ENCODE results near the gene RUVBL2.

RUVBL2 gene

GRCh38 chr19:48964205-48965039 is 29.3 kb upstream of the RUVBL2 start:
- no peak for DNase-seq (ENCODE audit: low spot score)

GRCh38 chr19:48965040-48965805 is 28.5 kb upstream of the RUVBL2 start, which contains the start of gene FTL:
Gene FTL, plus strand, starts transcription at chr19:48965309. Its CDS starts 199 bp downstream, at chr19:48965508.
- DNase-seq (ENCODE audit: low spot score), result peak; percentile 97

DNA sequence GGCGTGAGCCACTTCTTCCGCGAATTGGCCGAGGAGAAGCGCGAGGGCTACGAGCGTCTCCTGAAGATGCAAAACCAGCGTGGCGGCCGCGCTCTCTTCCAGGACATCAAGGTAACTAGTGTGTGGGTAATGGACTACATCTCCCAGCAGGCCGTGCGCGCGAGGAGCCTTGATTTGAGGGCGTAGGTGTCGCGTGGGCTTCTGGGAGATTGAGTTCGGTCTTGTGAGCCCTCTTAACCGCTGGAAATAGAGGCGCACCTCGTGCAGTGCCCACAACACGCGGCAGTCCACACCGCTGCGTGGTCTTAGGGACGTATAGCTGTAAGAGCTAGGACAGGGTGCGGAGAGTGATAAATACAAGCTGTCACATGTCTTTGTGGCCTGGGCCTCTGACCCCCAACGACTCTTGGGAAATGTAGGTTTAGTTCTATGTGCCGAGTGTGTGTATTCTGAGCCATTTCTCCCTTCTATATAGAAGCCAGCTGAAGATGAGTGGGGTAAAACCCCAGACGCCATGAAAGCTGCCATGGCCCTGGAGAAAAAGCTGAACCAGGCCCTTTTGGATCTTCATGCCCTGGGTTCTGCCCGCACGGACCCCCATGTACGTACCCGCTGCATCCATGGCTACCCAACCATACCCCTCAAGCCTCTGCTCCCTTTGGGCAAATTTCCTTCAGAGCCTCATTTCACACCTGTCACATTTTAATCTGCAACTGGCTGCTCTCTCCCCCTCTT is 27.7 kb upstream of the RUVBL2 start:
- DNase-seq (ENCODE audit: low spot score), result peak; percentile 95

- peak; percentile 42 for DNase-seq (ENCODE audit: low spot score)
Observed at GRCh38 chr19:48966541-48967345, 26.9 kb upstream of the RUVBL2 start.

GRCh38 chr19:48967346-48968178 is 26.1 kb upstream of the RUVBL2 start:
- peak; percentile 49 for DNase-seq (ENCODE audit: low spot score)

- DNase-seq (ENCODE audit: low spot score), result no peak
Observed at GRCh38 chr19:48968179-48968661, 25.5 kb upstream of the RUVBL2 start.

GRCh38 chr19:48968813-48969218 is 24.9 kb upstream of the RUVBL2 start:
- no peak for DNase-seq (ENCODE audit: low spot score)

- peak; percentile 98 for DNase-seq (ENCODE audit: low spot score)
Observed at GRCh38 chr19:48969276-48970138, 24.2 kb upstream of the RUVBL2 start.

DNA sequence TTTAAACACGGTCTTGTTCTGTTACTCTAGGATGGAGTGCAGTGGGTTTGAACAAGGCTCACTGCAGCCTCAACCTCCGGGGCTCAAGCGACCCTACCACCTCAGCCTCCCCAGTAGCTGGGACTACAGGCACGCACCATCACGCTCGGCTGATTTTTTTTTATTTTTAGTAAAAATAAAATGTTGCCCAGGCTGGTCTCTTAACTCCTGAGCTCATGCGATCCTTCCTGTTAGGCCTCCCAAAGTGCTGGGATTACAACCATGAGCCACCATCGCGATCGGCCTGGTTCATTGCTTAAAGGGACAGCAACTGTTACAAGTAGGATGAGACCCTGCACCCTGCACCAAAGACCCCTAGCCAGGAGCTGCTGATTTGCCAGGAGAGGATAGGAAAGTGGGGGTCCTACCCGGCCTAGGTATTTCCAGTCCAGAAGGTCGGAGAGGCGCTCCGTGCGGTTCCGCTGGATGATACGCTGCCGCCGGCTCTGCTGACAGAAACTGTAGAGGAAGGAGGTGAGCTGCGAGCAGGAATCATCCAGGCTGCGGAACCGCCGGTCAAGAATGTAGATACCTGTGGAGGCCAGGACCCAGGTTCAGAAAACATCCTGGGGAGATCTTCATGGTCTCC is 23.4 kb upstream of the RUVBL2 start:
- no peak for DNase-seq (ENCODE audit: low spot score)

DNA sequence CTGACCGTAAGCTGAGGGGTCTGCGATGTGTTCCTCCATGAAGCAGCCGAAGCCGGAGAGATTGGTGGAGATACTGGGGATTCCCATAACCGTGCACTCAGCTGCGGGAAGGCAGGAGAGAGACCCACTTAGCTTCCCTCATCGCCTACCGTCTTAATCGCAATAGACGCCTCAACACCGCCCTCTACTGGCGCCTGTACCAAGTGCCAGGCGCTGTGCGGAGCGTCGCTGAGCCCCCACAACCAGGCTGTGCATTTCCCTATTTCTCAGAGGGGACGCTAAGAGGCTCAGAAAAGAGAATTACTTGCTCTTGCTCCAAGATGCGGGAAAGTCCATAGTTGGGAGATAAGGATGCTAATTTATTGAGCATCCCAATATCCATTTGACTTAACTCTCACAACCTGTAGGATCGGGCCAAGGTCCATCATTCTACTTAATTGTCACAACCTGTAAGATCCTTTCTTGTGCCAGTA is 22.7 kb upstream of the RUVBL2 start:
- DNase-seq (ENCODE audit: low spot score), result peak; percentile 89

- peak; percentile 90 for DNase-seq (ENCODE audit: low spot score)
Observed at GRCh38 chr19:48975947-48976847, 17.5 kb upstream of the RUVBL2 start.

- no peak for DNase-seq (ENCODE audit: low spot score)
Observed at GRCh38 chr19:48977061-48977460, 16.6 kb upstream of the RUVBL2 start.

- DNase-seq (ENCODE audit: low spot score), result no peak
Observed at GRCh38 chr19:48982280-48982679, 11.4 kb upstream of the RUVBL2 start.

- no peak for DNase-seq (ENCODE audit: low spot score)
Observed at GRCh38 chr19:48985711-48986110, 8.0 kb upstream of the RUVBL2 start.

GRCh38 chr19:48986211-48986610 is 7.5 kb upstream of the RUVBL2 start:
- no peak for DNase-seq (ENCODE audit: low spot score)

DNA sequence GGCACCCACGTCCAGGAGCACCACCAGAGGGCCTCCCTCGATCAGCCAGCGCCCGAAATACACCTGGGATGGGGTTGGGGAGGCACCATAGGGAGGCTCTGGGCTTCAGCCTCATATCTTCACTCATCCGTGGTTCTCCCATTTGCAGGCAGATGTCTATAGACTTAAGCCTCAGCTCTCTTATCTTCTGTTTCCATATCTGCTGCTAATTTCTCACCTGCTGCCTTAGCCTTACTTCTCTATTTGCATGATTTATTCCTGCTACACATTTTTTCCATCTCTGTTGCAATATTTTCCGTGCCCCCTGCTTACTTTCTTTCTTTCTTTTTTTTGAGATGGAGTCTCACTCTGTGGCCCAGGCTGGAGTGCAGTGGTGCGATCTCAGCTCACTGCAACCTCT is 6.4 kb upstream of the RUVBL2 start:
- DNase-seq (ENCODE audit: low spot score), result peak; percentile 44

- no peak for DNase-seq (ENCODE audit: low spot score)
Observed at GRCh38 chr19:48988286-48988685, 5.4 kb upstream of the RUVBL2 start.

- no peak for DNase-seq (ENCODE audit: low spot score)
Observed at GRCh38 chr19:48988860-48989259, 4.8 kb upstream of the RUVBL2 start.
